Stimulated activated CD8-positive, alpha-beta memory T cell treated with anti-CD3 and anti-CD28 coated beads, Interleukin-7, amount 100 ng/mL, for 4 hours (primary cell): ENCODE data around the gene ADAM23.

ENCODE experiments used
- DNase-seq, 2 donors: peaks; one replicate each; pipeline ENCODE4 v3.0.0-alpha.2; 2020; ENCODE audit warnings: low read depth in 2 of 2

The ADAM23 gene

GRCh38 chr2:206502729-206503128 is 59.4 kb downstream of the ADAM23 start:
- DNase-seq, result no peak

GRCh38 chr2:206511283-206511682 is 68.0 kb downstream of the ADAM23 start:
- DNase-seq, result no peak

DNA sequence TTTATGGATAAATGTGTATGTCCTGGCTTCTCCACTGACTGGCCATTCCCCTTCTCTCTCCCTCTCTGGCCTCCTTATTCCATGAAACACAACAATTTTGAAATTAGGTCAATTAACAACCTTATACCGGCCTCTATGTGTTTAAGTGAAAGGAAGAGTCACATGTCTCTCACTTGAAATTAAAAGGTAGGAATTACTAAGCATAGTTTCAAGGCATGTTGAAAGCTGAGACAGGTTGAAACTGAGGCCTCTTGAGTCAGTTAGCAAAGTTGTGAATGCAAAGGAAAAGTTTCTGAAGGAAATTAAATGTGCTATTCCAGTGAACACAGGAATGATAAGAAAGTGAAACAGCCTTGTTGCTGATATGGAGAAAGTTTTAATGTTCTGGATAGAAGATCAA is 69.7 kb downstream of the ADAM23 start:
- no peak for DNase-seq

DNA sequence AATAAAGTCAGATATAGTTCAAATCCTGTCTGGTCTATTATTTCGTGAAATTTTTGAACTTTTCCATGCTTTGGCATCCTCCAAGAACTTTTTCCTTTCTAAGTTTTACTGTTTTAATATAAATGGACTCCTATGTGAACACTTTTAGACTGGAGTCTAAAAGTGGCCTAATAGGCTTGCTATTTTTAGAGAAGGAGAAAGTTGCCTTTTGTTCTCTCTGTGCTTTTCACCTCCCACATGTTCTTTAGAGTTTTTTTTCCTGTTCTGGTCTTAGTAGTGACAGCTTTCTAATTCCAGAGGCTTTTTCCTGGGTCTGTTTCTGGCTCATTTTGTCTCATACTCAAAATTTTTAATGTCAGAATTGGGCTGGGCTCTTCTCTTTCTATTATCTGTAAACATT is 72.2 kb downstream of the ADAM23 start:
- DNase-seq, result no peak

DNA sequence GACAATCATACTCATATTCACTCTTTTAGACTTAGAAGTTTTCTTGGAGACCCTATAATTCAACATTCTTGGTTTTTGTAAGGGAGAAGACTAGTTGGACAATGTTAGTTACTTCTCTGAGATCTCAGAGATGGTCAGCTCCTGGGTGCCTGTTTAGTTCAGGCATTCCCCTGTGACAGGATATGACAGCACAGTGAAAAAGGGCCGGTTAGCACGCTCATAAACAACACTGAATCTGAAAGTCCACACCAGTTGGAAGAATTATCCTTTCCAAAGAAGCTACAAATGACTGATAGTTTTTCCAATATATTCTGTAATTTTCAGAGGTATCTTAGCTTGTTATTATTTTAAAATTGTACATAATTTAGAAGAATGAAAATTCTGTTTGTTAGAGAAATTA is 75.7 kb downstream of the ADAM23 start:
- no peak for DNase-seq

GRCh38 chr2:206520450-206520849 is 77.1 kb downstream of the ADAM23 start:
- no peak for DNase-seq

DNA sequence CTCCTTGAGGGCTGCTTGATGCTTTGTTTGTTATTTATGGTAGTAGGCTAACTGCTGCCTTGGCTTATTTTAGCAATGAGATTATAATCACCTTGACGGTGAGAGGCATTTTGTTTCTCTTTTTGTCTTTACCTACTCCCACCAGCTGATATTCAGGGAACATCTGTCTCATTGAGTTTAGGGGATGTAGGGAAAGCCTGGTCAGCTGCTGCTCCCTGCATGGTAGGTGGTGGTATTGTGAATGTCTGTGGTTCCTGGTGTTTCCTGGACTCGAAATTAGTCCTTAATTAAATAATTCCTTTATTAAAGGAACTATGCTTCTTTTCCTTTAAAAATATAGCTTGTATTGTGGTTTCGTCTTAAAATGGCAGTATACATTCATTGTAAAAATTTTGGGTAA is 77.8 kb downstream of the ADAM23 start:
- no peak for DNase-seq

- DNase-seq, result no peak
These were observed 78.3 kb downstream of the ADAM23 start for GRCh38 chr2:206521612-206522011.

DNA sequence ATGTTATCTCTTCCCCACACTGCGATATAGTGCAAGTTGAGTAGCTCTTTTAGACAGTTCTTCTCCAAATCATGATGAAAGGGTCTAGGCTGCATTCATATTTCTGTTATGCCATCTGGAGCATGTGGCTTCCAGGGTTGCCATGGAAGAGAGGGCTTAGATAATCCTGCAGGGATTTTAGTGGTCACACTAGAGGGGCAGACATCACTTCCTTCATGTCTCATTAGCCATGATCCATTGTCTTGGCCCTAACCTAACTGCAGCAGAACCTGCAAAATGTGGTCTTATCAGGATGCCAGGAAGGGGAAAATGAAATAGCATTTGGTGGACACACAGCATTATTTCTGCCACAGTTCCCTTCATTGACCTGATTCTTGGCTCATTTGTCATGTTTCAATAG is 83.1 kb downstream of the ADAM23 start:
- DNase-seq, result no peak

DNA sequence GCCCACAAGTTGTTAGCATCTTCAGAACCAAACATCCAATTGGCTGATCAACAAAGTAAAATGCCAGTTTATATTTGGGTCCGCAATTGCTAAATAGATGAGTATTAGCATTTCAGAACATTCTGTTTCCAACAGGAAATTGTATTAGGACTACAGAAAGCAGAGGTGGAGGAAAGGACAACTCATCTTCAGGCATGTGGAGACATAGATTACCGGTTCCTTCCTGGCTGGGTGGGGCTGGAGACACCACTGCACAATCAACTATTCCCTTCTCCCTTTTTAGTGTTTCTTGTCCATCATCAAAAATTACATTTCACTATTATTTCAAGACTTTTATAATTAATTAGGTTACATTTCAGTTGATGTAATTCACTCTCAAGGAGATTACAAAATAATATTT is 83.8 kb downstream of the ADAM23 start:
- no peak for DNase-seq

- no peak for DNase-seq
These were observed 87.4 kb downstream of the ADAM23 start for GRCh38 chr2:206530727-206531126.

DNA sequence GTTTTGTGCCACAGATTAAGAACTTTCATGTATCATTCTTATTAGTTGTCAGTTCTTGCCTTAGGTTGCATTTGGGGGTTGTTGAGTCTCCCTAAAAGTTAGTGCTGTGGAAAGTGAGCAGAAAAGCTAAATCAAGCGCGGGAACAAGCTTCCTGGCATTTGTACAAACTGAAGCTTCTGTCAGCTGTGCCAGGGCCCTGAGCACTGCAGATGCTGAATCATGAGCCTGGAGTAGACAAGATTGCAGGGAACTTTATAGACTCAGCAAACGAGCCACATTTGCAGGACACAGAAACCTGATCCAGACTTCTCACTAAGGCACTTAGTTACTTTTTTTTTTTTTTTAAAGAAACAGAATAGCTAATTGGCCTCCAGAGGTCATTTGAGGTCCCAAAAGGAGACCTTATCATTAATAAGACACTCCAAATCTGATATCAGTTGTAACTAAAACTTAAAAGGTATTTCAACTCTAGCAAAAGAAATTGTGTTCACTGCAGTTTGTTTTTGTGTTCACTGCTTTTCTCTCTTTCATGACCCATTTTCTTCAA is 88.7 kb downstream of the ADAM23 start:
- no peak for DNase-seq

GRCh38 chr2:206533977-206534376 is 90.6 kb downstream of the ADAM23 start:
- no peak for DNase-seq

GRCh38 chr2:206535260-206535986 is 92.1 kb downstream of the ADAM23 start:
- no peak for DNase-seq

GRCh38 chr2:206540757-206541156 is 97.4 kb downstream of the ADAM23 start:
- no peak for DNase-seq

GRCh38 chr2:206543073-206543472 is 99.7 kb downstream of the ADAM23 start:
- DNase-seq, result no peak

DNA sequence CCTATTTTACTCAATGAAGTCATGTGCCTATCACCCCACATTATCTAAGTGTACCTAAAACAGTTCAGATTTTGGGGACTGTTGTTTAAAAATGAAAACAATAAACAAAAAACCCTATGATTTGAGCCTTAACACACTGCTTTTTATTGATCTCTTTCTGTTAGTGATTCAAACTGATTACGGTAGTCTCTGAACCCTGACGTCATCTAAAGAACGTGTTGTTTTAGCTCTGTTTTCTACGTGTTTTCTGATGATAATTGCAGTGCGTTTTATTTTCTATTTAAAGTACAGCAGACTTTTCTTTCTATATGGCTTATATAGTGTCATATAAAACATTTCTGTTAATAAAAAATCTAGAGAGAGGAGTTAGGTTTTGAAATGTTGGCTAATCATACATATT is 105.1 kb downstream of the ADAM23 start:
- DNase-seq, result no peak

DNA sequence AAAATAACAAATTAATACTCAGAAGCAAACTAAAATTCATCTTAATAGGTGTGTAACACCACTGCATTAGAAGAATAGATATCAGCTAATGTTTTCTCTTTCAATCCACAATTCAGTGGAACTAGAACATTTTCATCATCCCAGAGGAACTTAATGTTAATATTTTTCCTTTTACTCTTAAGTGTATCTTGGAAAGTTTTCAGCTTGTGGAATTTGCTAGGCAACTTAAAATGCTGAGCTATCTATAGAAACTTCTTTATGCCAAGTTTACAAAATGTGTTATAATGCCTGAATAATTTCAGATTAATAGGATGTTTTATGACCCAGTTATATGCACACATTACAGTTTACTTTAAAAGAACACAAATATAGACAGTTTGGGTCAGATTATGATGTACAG is 112.4 kb downstream of the ADAM23 start:
- DNase-seq, result no peak

DNA sequence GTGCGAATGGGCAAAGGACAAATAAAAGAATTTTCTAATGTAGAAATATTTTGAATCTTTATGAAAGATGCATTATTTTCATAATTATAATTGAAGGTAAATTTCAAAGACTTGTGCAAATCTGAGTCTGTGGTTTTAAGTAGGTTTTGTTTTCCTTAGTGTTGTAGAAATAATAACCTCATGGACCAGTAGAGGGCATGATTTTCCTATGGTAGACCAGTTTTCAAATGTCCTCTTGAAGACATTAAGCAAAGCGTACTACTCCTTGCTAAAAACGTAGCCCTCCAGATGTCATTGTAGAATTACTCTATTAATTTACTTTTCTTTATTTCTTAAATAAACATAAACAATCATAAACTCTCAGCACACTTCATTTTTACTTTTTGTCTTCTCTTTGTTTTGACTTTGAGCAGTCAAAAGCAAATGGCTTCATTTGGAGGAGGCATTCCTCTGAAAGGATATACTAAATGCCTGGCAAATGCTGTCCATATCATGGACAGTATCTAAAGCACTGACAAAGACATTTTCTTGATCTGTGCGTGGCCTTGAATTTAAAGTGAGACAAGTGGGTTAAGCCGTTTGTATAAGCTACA is 113.1 kb downstream of the ADAM23 start:
- no peak for DNase-seq

- DNase-seq, result no peak
These were observed 114.0 kb downstream of the ADAM23 start for GRCh38 chr2:206557321-206557720.

- DNase-seq, result no peak
These were observed 115.2 kb downstream of the ADAM23 start for GRCh38 chr2:206558492-206558891.

- DNase-seq, result no peak
These were observed 118.6 kb downstream of the ADAM23 start for GRCh38 chr2:206561962-206562361.

DNA sequence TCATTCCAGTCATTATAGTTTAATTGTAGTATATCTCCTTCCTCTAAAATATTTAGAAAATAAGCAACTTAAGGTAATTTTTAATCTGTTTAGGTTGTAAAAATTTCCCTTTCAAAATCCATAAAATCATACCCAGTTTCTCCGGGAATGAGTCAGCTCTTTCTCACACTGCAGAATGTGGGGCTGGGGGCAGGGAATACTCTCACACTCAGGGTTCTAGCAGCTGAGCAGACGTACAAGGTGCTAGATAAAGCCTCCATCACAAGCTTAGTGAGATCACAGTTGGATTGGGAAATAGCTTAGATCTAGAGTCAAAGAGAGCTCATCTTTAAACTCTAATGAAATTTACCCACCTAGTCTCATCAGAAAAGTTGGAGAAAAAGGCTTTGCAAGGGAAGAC is 119.0 kb downstream of the ADAM23 start:
- no peak for DNase-seq

DNA sequence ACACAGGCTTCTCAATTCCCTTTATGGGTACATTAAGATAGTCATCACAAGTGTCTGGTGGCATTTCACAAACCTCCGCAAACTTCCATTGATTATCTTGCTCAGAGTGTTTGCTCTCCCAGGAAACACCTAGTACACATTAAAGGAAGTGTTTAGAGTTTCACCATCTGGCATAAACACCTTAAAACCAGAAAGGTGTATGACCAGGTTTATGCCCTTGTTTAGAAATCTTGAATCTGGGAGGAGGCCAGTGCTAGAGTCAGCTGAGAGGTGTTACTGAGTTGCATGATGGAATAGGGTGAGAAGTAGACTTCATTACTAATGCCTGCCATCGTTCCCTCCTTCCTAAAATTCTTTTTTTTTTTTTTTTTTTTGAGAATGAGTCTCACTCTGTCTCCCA is 120.0 kb downstream of the ADAM23 start:
- DNase-seq, result no peak
